Measurements from ENCODE around the gene TENT4A. TPM values are rescaled to one million over a fixed set of nuclear protein-coding genes. Genes with fewer than 3 reads are reported as not detected.

Gene TENT4A
- total RNA-seq, 1 experiment from 2014 or later = 29.6 TPM

GRCh38 chr5:6792911-6793471, 79.8 kb downstream of the TENT4A start:
- BruUV-seq (replicated peaks) = no TSS peak
- in situ Hi-C loops (cut with HindIII; ENCODE audit: low pct_unique_long_range_greater_than_20kb, low sequenced_read_pairs) = no loop called here
- Histone ChIP-seq H3K27me3 (ENCODE audit: control insufficient read depth, insufficient read depth, low read length) (no peaks in the 10 kb centered on the region), H3K4me3 (ENCODE audit: low read depth in 2 of 2, low read length in 2 of 2) (no peak overlapping the region), H3K36me3 (ENCODE audit: control insufficient read depth, insufficient read depth, low read length) (no peaks in the 10 kb centered on the region), H3K4me1 (ENCODE audit: control insufficient read depth, insufficient read depth, low read length) (no peaks in the 10 kb centered on the region), H3K9me3 (ENCODE audit: control insufficient read depth, insufficient read depth, low read depth, low read length) (no peaks in the 10 kb centered on the region), H3K27ac (ENCODE audit: low read length) (no peak overlapping the region)
- DNase-seq (ENCODE audit: low read depth, low spot score) = no peak
- POLR2A ChIA-PET = no interaction called here
- CTCF ChIA-PET = no interaction called here
- no peak for TF ChIP-seq POLR2AphosphoS5 (IDR thresholded peaks at IDR 0.05; ENCODE audit: low read depth, low read length)
- no peak for TF ChIP-seq CTCF (IDR thresholded peaks at IDR 0.05)
- TF ChIP-seq REST (IDR thresholded peaks at IDR 0.05; ENCODE audit: insufficient read depth in 1 of 2, low read depth in 2 of 2, low read length in 1 of 2) = no peak
- TF ChIP-seq SIN3A (IDR thresholded peaks at IDR 0.05; ENCODE audit: borderline replicate concordance, insufficient read depth, low read depth, low read length) = no peak
- TF ChIP-seq TCF7L2 (IDR thresholded peaks at IDR 0.05; ENCODE audit: low read depth, low read length) = no peak
- intact Hi-C loops (cut with micrococcal nuclease; ENCODE audit: unreplicated experiment) = no loop called here
- no peak for ATAC-seq

- Histone ChIP-seq H3K4me3 (ENCODE audit: low read depth in 2 of 2, low read length in 2 of 2) (no peak overlapping the region), H3K9me3 (ENCODE audit: control insufficient read depth, insufficient read depth, low read depth, low read length) (peaks cover under 1% of the 10 kb centered on the region; the same call in 1 of the 2 replicates), H3K27me3 (ENCODE audit: control insufficient read depth, insufficient read depth, low read length) (no peaks in the 10 kb centered on the region), H3K4me1 (ENCODE audit: control insufficient read depth, insufficient read depth, low read length) (no peaks in the 10 kb centered on the region), H3K27ac (ENCODE audit: low read length) (no peak overlapping the region), H3K36me3 (ENCODE audit: control insufficient read depth, insufficient read depth, low read length) (no peaks in the 10 kb centered on the region)
- no TSS peak for BruUV-seq (replicated peaks)
- DNase-seq (ENCODE audit: low read depth, low spot score) (no peak), ATAC-seq (no peak)
- POLR2A ChIA-PET = no interaction called here
- in situ Hi-C loops (cut with HindIII; ENCODE audit: low pct_unique_long_range_greater_than_20kb, low sequenced_read_pairs) (no loop called here), intact Hi-C loops (cut with micrococcal nuclease; ENCODE audit: unreplicated experiment) (no loop called here)
- CTCF ChIA-PET = no interaction called here
- TF ChIP-seq CTCF (IDR thresholded peaks at IDR 0.05) (no peak), REST (IDR thresholded peaks at IDR 0.05; ENCODE audit: insufficient read depth in 1 of 2, low read depth in 2 of 2, low read length in 1 of 2) (no peak), SIN3A (IDR thresholded peaks at IDR 0.05; ENCODE audit: borderline replicate concordance, insufficient read depth, low read depth, low read length) (no peak), TCF7L2 (IDR thresholded peaks at IDR 0.05; ENCODE audit: low read depth, low read length) (no peak), POLR2AphosphoS5 (IDR thresholded peaks at IDR 0.05; ENCODE audit: low read depth, low read length) (no peak)
Measured at GRCh38 chr5:6801236-6801635, 88.0 kb downstream of the TENT4A start.
